Activated CD8-positive, alpha-beta memory T cell treated with anti-CD3 and anti-CD28 coated beads for 4 hours (primary cell): ENCODE measurements around the gene HTR4.

ENCODE experiments used
- DNase-seq, 2 donors: peaks; one replicate each; pipeline ENCODE4 v3.0.0-alpha.2; 2020; ENCODE audit warnings: low read depth in 2 of 2

The HTR4 gene

DNA sequence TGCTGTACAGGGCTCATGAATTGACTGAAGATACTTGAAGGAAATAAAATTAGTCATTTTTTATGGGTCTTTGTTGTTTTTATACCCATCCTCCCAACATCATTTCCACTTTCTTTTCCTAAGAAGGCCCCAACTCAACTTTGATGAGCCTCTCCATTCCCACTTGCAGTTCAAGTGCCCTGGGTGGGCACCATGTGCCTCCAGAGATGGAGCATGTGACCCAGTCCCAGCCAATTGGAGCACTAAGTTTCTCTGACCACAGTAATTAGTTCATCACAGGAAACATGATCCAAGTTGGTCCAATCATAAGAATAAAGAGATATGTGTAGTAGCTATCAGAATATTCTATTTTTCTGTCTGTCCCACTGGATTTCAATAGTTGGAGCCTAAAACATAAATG, 46.9 kb downstream of the HTR4 start:
- DNase-seq: no peak

DNA sequence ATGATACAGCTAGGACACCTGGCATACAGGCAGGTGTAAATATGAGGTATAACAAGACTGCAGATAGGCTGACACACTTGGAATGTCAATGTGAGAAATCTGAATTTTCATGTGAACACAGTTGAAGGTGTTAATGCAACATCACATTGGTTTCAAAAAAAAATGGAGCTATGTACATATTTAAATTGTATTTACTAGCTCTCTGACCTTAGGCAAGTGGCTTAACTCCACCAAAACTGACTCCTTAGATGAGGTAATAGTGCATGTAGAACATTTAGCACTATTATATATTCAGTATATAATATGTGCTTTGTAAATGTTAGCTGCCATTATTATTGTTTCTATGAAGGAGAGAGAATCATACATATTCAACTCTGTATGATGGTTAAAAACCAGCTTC, 48.0 kb downstream of the HTR4 start:
- DNase-seq: no peak

DNA sequence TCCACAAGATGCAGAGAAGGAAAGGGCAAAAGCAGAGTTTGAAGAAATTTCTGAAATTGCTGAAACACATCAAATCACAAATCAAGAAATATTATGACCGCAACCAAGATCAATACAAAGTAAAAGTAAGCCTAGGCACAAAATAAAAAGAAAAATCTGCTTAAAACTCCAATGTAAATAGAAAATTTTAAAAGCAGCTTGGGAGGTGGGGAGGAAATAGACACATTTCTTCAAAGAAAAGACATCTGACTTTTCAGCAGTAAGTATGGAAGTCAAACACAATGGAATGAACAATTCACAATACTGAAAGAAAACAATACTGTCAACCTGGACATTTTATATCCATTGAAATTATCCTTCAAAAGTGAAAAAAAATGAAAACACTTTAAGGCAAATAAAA, 55.1 kb downstream of the HTR4 start:
- DNase-seq: no peak

DNA sequence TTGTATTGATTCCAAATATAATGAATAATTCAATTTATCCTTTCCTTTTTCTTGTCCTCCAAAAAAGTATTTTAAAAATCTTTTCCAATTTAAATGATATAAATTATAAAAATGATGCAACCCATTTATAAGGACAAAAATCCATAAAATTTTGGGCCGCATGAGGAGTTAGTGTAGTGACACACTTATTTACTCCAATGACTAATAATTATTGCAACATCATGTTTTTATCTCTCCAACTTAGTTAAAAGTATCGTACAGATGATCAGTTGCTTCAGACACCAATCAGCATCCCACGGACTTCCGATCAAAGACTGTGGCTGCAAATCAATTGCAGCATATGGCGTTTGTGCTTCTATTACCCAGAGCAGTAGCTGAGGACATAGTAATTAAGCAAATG, 58.6 kb downstream of the HTR4 start:
- DNase-seq: no peak

DNA sequence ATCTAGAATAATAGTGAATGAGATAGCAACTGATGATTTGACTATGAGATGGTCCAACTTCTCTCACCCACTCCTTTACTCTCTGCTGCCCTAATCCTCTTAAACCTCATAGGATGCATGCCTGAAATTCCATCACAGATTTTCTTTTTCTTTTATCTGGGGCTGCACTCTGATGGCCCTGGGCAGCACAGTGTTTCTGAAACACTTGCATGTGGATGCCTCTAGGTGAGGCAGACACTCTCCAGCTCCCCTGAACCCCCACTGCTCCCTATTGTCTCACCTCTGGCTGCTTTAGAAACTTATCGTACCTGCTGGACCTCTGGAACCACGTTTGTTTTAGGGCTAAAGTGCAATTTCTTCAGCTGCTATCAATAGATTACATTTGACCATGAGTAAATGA, 67.5 kb downstream of the HTR4 start:
- DNase-seq: no peak

DNA sequence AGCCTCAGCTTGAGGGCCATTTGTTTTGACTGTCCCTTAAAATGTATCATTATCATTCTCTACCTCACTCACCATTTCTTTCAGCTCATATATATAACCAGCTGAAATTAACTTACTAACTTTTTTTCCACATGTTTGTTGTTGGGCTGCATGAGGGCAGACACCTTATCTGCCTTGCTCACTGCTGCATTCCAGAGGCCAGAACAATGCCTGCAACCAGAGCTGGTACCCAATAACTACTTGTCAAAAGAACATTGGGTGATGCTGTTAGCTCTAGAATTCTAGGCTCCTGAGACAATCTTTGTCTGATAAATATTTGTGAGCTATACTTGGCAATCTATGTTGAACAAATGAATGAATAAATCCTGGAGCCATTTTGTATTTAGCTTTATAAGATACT, 68.3 kb downstream of the HTR4 start:
- DNase-seq: no peak

DNA sequence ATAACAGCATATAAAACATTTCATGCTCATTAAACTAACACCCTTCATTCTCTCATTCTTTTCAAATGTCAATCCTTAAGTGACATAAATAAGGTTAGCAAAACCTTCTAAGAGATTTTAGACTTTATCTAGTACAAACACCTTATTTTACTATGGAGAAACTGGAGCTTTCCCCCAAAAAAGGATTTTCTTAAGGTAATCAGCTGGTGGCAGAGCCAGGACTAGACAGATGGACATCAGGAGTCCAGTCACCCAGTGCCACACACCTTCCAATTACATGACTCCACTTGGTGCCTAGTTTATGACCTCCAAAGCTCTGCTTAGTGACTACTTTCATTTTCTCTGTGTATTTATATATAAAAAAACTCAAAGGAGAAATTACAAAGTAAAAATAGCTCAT, 70.2 kb downstream of the HTR4 start:
- DNase-seq: no peak

DNA sequence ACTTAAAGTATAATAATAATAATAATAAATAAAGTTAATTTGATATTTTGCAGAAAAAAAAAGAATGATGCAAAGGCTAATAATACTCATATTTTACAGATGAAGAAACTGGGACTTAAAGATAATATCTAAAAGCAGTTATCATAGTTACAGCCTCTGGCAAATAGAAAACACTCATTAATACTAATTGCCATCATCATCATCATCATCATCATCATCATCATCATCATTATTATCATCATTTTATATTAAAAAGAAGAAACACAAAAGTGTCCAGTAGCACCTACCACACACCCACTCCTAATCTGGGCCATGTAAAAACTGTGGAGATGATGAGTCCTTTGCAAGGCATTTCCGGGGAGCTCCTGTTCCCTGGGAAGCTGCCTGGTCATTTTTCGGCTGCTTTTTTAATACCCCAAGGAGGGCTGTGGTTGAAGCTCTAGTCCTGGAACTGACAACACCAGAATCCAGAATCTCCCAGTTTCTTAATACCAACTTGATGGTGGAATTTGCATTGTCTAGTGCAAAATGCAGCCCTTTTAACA, 70.8 kb downstream of the HTR4 start:
- no peak for DNase-seq

DNA sequence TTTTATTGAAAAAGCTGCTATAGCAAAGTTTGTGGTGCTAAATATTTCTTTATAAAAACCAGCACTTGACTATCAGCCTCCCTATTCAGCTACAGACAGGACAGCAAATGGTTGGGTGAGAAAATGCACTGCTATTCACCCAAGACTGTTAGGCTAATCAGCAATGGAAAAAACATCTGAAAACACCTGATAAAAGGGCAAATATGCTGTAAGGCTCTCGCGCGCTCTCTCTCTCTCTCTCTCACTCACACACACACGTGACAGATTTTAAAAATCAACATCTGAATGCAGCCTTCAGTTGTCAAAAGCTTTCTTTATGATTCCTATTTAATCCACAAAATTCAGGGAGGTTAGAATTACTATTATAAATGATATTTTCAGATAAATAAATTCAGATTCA, 80.2 kb downstream of the HTR4 start:
- no peak for DNase-seq

DNA sequence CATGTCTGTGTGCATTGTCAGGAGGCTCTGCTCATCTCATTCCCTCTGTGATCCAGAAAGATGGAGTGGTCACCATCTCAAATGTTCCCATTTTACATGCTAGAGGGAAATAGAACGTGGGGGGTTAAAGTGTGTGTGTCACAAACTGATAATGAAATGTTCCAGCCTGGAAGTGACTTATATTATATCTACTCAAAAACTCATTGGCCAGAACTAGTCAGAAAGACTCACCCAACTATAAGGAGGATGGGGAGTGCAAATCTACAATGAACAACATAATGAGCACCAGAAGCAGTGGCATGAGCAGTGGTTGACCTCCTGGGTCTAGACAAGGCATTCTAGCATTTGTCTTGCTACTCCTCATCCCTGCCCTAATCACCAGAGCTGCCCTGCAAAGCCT, 81.0 kb downstream of the HTR4 start:
- no peak for DNase-seq

DNA sequence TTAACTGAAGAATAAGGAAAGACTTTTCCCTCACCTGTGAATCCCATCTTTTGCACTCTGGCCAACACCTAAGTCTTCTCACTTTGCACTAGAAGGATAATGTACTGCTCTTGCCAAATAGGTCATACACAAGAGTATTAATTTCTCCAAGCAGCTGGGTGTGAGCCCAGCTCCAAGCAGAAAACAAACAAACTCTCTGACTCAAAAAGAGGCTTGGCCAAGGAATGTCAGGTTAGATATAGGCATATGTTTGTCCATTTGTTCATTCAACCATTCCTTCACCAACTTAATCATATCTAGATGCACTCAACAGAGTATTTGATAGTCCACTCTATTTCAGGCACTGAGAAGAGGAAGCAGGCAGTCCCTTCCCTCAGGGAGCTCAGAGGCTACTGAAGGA, 84.4 kb downstream of the HTR4 start:
- no peak for DNase-seq

DNA sequence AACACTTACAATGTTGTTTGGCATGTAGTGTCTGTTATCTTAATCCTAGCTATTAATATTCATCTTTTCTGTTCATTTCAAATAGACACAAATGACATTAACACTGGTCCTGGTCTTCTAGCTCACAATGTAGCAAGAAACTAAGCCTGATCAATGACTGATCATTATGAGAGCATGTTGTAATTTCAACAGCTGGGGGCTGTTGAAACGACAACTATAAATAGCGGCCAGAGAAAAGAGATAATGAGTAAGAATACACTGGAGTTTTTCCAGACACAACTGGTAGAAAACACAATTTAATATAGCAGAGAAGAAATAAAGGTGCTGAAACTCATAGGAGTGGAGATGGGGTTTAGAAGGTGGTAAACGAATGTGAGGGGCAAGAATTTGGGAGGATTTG, 89.2 kb downstream of the HTR4 start:
- no peak for DNase-seq

DNA sequence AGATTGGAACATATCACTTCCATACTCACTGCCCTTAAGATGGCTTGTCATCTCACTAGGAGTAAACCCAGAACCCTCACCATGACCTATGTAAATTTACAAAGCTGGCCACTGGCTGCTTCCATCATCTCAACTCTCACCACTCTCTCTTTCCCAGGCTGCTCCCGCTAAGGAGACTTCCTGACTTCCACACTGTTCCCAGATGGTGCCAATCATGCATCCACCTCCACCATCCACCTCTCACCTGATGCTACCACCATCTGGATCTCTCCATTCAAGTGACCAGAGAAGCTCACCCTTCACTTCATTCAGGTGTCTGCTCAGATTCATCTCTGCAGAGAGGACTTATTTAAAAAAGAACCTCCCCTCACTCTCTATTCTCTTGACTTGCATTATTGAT, 91.3 kb downstream of the HTR4 start:
- no peak for DNase-seq

DNA sequence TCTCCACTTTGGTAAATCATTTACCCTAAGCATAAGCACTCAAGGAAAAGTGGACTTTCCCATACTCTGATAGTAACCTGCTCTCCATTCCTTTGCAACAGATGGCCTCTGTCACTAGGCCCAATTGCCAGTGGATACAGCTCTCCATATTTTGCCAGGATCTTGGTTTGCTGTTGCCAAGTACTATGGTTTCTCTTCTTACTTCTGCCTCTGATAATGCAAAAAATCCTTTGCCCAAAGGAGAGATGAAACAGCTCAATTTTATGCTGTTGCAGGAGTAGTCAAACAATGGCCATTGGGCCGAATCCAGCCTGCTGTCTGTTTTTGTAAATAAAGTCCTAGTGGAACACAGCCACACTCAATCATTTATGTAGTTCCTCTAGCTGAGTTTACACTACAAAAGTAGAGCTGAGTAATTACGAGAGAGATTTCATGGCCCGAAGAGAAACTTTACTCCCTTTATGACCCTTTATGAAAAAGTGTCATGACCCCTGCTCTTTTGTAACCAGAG, 92.5 kb downstream of the HTR4 start:
- DNase-seq: no peak

DNA sequence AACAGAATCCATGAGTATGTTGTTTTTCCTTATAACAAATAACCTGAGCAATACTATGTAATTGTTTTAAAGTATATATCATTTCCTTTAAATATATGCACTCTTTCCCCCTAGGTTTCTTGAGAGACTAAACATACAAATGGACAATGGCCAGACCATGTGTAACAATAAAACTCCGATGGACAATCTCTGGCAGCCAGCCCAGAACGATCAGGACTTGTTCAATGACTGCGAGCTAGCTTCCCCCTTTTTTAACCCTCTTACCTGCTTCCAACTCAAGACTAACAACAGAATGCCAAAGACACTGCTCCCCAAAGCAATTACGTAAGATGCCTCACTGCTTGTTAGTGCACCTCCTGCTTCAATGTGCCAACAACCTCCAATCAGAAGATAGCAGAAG, 94.9 kb downstream of the HTR4 start:
- DNase-seq: no peak

DNA sequence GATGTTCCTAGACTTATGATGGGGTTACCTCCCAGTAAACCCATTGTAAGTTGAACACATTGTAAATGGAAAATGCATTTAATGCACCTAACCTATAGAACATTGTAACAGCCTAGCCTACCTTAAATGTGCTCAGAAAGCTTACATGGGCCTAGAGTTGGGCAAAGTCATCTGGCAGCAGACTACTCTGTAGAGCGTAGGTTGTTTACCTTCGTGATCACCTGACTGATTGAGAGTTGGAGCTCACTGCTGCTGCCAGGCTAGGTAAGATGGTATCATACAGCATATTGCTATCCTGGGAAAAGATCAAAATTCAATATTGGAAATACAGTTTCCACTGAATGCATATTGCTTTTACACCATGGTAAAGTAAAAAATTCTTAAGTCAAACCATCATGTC, 95.4 kb downstream of the HTR4 start:
- DNase-seq: no peak

DNA sequence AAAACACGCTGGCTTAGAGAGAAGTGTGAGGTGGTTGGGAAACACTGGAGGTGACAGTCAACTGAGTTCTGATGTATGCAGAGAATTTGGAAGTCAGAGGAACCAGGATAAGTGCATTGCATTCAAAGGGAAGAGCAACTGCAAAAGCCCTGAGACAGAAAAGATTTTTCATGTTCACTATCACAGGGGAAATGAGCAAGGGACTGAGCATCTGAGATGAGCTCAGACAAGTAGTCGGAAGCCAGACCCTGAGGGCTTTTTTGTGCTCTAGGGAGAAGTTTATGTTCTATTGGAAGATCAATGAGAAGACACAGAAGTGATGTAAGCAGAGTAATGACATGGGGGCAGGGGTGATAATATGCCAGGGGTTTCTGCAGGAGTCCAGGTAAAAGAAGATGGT, 97.5 kb downstream of the HTR4 start:
- DNase-seq: no peak

DNA sequence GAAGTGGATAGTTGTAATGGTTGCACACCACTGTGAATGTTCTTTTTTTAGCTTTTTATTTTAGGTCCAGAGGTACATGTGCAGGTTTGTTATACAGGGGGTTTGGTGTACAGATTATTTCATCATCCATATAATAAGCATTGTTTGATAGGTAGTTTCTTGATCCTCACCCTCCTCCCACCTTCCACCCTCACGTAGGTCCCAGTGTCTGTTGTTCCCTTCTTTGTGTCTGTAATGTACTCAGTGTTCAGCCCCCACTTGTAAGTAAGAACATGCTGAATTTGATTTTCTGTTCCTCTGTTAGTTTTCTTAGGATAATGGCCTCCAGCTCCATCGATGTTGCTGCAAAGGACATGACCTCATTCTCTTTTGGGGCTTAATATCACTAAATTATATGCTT, 99.7 kb downstream of the HTR4 start:
- no peak for DNase-seq

DNA sequence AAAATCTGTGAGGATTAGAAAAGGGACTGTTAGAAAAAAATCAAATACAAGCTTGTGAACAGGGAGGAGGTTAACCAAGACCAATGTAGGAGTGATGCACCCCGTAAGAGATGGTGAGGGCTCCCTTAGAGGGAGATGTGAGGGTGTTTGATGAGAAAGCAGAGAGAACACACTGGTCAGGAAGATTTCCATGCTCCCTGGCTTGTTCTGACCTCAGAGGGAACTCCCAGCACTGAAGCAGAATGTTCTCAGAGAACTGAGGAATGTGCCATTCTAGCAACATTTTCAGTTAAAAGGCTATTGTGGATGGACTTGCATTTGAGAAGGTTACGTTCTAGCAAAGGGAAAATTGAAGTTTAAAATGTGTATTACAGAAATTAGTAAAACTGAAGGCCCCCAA, 110.6 kb downstream of the HTR4 start:
- DNase-seq: no peak

DNA sequence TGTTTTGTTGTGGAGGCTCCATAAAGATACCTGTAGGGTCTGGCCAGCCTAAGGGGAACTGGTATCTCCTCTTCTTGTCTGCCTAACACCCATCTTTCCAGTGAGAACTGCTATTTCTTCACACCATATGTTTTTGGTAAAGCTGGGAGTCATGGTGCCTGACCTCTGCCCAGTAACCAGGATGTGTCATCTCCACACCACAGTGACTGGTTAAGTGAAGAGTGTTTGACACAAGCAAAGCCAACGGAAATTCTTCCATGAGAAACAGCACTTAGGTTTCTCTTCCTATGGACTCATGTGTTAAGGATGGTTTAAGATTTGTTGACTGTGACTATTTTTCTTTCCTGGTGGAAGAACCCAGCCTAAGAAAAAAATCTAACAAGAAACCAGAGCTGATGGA, 111.5 kb downstream of the HTR4 start:
- no peak for DNase-seq

DNA sequence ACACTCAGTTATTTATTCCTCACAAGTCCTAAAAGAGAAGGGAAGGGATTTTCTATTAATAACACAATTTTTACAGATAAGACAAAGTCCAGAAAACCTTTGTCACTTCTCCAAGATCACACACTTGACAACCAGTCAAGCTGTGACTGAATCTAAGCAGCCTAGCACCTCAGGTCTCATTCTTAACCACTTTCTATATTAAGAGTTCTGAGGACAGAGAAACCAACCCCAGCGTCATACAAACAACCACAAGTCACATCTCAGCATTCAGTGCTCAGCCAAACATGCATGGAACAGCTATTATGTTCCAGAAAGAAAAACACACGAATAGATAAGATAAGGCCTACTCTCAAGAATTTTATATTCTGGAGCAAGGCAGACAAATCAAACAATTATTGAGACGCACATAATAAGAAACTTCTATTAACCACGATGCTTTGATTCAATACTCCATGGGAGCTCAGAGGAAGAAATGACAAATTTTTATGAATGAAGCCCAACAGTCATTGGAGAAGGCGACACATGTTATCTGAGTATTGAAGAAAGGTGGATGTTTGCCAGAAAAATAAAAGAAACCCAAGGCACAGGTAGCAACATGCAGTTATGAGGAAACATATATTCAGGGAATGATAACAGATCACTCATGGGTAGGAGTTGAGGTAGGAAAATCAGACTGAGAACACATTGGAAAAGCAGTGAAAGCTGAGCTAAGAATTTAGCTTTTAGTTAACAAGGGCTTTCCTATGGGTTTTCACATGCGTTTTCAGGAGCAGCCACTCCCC, 113.1 kb downstream of the HTR4 start:
- DNase-seq: no peak

DNA sequence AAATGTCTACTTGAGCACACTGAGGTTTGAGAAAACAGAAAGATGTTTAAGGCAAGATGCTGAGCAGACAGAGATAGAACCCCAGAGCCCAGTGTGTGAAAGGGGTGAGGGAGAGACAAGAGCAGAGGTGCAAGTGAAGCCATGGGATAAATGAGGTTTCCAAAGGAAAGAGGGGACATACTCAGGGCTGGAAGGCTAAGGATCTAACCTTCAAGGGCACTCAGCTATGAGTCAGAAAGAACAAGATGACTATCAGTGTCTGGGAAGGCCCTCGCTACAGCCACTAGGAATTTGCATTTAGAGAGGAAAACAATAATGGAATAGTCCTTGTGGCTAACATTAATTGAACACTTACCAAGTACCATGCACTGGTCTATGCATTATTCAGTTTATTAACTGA, 113.7 kb downstream of the HTR4 start:
- no peak for DNase-seq

DNA sequence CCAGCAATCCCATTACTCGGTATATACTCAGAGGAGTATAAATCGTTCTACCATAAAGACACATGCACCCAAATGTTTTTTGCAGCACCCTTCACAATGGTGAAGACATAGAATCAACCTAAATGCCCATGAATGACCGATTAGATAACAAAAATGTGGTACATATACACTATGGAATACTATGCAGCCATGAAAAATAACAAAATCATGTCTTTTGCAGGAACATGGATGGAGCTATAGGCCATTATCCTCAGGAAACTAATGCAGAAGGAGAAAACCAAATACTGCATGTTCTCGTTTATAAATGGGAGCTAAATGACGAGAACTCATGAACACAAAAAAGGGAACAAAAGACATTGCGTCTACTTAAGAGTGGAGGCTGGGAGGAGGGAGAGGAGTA, 114.5 kb downstream of the HTR4 start:
- DNase-seq: no peak

DNA sequence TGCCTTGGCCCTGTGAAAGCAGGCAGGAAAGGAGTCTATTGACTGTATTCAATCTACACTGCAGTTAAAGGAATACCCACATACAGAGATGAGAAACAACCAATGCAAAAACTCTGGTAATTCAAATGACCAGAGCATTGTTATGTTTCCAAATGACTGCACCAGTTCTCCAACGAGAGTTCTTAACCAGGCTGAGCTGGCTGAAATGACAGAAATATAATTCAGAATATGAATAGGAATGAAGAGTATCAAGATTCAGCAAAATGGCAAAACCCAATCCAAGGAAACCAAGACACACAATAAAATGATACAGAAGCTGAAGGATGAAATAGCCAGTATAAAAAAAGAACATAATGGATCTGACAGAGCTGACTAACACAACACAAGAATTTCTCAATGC, 119.1 kb downstream of the HTR4 start:
- no peak for DNase-seq
